ENCODE results near the gene ZMYND10. TPM values are rescaled to one million over a fixed set of nuclear protein-coding genes. Genes with fewer than 3 reads are reported as not detected.

Gene ZMYND10
- total RNA-seq, 1 experiment from 2014 or later = 0.74 TPM

DNA sequence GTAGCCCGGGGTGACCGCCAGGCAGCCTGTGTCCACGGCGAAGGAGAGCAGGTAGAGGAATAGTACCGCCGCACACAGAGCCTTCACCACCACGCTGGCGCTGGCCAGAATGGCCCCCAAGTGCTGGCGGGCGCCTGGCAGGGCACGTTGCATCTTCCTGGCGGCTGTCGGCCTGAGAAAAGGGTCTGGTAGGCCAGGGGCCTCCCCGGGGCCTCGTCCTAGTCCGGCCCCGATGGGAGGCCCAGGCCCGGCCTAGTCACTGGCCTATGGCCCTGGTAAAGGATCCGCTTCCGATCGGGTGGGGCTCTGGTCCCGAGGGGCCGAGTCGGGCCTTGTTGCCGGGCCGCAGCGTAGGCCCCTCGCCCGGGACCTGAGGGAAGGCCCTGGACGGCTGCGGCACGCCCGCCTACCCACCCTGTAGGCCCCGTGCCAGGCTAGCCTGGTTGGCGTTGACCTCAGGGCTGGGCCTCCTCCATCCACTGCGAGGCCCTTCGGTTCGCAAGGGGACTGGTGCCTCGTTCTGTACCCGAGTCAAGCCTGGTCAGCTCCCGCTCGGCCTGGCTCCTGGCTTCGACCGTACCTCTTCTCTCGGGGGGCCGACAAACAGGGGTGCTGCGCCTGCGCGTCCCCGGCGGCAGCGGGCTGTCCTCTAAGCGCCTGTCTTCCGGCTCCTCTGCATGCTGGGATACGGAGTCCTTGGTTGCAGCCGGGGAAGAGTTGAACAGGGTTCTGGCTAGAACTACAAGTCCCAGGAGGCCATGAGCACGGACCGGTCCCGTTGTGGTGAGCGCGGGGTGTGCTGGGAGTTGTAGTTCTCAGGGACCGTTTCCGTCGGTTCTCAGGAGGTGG is 13.6 kb upstream of the ZMYND10 start, which contains the start of gene TMEM115 (continued):
- TF ChIP-seq, protein P1, sequence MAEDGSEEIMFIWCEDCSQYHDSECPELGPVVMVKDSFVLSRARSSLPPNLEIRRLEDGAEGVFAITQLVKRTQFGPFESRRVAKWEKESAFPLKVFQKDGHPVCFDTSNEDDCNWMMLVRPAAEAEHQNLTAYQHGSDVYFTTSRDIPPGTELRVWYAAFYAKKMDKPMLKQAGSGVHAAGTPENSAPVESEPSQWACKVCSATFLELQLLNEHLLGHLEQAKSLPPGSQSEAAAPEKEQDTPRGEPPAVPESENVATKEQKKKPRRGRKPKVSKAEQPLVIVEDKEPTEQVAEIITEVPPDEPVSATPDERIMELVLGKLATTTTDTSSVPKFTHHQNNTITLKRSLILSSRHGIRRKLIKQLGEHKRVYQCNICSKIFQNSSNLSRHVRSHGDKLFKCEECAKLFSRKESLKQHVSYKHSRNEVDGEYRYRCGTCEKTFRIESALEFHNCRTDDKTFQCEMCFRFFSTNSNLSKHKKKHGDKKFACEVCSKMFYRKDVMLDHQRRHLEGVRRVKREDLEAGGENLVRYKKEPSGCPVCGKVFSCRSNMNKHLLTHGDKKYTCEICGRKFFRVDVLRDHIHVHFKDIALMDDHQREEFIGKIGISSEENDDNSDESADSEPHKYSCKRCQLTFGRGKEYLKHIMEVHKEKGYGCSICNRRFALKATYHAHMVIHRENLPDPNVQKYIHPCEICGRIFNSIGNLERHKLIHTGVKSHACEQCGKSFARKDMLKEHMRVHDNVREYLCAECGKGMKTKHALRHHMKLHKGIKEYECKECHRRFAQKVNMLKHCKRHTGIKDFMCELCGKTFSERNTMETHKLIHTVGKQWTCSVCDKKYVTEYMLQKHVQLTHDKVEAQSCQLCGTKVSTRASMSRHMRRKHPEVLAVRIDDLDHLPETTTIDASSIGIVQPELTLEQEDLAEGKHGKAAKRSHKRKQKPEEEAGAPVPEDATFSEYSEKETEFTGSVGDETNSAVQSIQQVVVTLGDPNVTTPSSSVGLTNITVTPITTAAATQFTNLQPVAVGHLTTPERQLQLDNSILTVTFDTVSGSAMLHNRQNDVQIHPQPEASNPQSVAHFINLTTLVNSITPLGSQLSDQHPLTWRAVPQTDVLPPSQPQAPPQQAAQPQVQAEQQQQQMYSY (CRISPR knock-in tag; IDR thresholded peaks at IDR 0.05) = no peak
- TF ChIP-seq, protein P2, sequence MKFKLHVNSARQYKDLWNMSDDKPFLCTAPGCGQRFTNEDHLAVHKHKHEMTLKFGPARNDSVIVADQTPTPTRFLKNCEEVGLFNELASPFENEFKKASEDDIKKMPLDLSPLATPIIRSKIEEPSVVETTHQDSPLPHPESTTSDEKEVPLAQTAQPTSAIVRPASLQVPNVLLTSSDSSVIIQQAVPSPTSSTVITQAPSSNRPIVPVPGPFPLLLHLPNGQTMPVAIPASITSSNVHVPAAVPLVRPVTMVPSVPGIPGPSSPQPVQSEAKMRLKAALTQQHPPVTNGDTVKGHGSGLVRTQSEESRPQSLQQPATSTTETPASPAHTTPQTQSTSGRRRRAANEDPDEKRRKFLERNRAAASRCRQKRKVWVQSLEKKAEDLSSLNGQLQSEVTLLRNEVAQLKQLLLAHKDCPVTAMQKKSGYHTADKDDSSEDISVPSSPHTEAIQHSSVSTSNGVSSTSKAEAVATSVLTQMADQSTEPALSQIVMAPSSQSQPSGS (CRISPR knock-in tag; IDR thresholded peaks at IDR 0.05; ENCODE audit: borderline replicate concordance, low read depth) = no peak
- TF ChIP-seq, protein P3, sequence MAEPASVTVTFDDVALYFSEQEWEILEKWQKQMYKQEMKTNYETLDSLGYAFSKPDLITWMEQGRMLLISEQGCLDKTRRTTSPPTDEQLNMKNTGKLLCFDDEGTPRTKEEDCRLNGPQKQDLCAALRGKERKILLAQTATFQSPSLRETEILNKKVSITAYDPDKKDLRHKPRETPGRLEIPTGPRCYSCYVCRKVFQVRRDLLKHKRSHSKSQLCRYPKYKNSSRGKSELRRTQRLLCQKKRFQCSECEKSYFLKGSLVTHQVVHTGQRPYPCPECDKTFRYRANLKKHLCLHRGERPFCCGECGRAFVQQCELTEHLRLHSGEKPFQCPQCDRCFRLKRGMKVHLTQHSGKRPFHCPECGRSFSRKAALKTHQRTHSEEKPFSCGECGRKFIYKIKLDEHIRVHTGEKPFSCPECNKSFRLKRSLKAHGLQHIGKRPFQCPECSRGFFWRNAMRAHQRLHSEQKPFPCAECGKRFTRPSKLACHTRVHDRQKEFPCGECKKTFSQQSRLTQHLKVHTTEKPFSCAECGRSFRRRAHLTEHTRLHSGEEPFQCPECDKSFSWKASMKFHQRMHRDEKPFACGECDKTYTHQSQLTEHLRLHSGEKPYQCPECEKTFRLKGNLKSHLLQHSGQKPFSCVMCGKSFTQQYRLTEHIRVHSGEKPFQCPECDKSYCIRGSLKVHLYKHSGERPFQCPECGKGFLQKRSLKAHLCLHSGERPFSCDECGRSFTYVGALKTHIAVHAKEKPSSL (CRISPR knock-in tag; conservative IDR thresholded peaks at IDR 0.05) = no peak
- TF ChIP-seq ESRRA (CRISPR knock-in tag; IDR thresholded peaks at IDR 0.05; ENCODE audit: borderline replicate concordance) = no peak
- TF ChIP-seq, protein P4, sequence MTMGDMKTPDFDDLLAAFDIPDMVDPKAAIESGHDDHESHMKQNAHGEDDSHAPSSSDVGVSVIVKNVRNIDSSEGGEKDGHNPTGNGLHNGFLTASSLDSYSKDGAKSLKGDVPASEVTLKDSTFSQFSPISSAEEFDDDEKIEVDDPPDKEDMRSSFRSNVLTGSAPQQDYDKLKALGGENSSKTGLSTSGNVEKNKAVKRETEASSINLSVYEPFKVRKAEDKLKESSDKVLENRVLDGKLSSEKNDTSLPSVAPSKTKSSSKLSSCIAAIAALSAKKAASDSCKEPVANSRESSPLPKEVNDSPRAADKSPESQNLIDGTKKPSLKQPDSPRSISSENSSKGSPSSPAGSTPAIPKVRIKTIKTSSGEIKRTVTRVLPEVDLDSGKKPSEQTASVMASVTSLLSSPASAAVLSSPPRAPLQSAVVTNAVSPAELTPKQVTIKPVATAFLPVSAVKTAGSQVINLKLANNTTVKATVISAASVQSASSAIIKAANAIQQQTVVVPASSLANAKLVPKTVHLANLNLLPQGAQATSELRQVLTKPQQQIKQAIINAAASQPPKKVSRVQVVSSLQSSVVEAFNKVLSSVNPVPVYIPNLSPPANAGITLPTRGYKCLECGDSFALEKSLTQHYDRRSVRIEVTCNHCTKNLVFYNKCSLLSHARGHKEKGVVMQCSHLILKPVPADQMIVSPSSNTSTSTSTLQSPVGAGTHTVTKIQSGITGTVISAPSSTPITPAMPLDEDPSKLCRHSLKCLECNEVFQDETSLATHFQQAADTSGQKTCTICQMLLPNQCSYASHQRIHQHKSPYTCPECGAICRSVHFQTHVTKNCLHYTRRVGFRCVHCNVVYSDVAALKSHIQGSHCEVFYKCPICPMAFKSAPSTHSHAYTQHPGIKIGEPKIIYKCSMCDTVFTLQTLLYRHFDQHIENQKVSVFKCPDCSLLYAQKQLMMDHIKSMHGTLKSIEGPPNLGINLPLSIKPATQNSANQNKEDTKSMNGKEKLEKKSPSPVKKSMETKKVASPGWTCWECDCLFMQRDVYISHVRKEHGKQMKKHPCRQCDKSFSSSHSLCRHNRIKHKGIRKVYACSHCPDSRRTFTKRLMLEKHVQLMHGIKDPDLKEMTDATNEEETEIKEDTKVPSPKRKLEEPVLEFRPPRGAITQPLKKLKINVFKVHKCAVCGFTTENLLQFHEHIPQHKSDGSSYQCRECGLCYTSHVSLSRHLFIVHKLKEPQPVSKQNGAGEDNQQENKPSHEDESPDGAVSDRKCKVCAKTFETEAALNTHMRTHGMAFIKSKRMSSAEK (CRISPR knock-in tag; IDR thresholded peaks at IDR 0.05; ENCODE audit: borderline replicate concordance) = no peak
- no peak for TF ChIP-seq TEAD4 (CRISPR knock-in tag; IDR thresholded peaks at IDR 0.05)
- TF ChIP-seq, protein P5, sequence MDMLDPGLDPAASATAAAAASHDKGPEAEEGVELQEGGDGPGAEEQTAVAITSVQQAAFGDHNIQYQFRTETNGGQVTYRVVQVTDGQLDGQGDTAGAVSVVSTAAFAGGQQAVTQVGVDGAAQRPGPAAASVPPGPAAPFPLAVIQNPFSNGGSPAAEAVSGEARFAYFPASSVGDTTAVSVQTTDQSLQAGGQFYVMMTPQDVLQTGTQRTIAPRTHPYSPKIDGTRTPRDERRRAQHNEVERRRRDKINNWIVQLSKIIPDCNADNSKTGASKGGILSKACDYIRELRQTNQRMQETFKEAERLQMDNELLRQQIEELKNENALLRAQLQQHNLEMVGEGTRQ (CRISPR knock-in tag; IDR thresholded peaks at IDR 0.05) = peak; percentile 61
- TF ChIP-seq, protein P6, sequence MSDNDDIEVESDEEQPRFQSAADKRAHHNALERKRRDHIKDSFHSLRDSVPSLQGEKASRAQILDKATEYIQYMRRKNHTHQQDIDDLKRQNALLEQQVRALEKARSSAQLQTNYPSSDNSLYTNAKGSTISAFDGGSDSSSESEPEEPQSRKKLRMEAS (CRISPR knock-in tag; IDR thresholded peaks at IDR 0.05) = no peak
- peak; percentile 77; the same call in 1 of the 2 replicates for TF ChIP-seq SP1 (CRISPR knock-in tag; conservative IDR thresholded peaks at IDR 0.05)
- no peak for TF ChIP-seq GTF2I (CRISPR knock-in tag; conservative IDR thresholded peaks at IDR 0.05)
- no peak for TF ChIP-seq ZNF121 (CRISPR knock-in tag; IDR thresholded peaks at IDR 0.05)
- TF ChIP-seq, protein P7, sequence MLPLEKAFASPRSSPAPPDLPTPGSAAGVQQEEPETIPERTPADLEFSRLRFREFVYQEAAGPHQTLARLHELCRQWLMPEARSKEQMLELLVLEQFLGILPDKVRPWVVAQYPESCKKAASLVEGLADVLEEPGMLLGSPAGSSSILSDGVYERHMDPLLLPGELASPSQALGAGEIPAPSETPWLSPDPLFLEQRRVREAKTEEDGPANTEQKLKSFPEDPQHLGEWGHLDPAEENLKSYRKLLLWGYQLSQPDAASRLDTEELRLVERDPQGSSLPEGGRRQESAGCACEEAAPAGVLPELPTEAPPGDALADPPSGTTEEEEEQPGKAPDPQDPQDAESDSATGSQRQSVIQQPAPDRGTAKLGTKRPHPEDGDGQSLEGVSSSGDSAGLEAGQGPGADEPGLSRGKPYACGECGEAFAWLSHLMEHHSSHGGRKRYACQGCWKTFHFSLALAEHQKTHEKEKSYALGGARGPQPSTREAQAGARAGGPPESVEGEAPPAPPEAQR (CRISPR knock-in tag; IDR thresholded peaks at IDR 0.05) = no peak
- TF ChIP-seq NR3C1 (CRISPR knock-in tag; conservative IDR thresholded peaks at IDR 0.05; ENCODE audit: low read depth) = no peak
- TF ChIP-seq HMGA2 (CRISPR knock-in tag; IDR thresholded peaks at IDR 0.05) = no peak
- TF ChIP-seq ZBTB21 (CRISPR knock-in tag; IDR thresholded peaks at IDR 0.05; ENCODE audit: borderline replicate concordance) = 0 out of 2 replicates have a peak, but pooled peaks have one; percentile 50
- TF ChIP-seq FOXK1 (CRISPR knock-in tag; IDR thresholded peaks at IDR 0.05) = peak; percentile 75; the same call in 1 of the 2 replicates
- TF ChIP-seq, protein P8, sequence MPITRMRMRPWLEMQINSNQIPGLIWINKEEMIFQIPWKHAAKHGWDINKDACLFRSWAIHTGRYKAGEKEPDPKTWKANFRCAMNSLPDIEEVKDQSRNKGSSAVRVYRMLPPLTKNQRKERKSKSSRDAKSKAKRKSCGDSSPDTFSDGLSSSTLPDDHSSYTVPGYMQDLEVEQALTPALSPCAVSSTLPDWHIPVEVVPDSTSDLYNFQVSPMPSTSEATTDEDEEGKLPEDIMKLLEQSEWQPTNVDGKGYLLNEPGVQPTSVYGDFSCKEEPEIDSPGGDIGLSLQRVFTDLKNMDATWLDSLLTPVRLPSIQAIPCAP (CRISPR knock-in tag; IDR thresholded peaks at IDR 0.05) = no peak
- no peak for TF ChIP-seq SMAD4 (CRISPR knock-in tag; IDR thresholded peaks at IDR 0.05)
- peak; percentile 66; the same call in 1 of the 2 replicates for TF ChIP-seq FOXP1 (CRISPR knock-in tag; IDR thresholded peaks at IDR 0.05; ENCODE audit: borderline replicate concordance)
- TF ChIP-seq, protein P9, sequence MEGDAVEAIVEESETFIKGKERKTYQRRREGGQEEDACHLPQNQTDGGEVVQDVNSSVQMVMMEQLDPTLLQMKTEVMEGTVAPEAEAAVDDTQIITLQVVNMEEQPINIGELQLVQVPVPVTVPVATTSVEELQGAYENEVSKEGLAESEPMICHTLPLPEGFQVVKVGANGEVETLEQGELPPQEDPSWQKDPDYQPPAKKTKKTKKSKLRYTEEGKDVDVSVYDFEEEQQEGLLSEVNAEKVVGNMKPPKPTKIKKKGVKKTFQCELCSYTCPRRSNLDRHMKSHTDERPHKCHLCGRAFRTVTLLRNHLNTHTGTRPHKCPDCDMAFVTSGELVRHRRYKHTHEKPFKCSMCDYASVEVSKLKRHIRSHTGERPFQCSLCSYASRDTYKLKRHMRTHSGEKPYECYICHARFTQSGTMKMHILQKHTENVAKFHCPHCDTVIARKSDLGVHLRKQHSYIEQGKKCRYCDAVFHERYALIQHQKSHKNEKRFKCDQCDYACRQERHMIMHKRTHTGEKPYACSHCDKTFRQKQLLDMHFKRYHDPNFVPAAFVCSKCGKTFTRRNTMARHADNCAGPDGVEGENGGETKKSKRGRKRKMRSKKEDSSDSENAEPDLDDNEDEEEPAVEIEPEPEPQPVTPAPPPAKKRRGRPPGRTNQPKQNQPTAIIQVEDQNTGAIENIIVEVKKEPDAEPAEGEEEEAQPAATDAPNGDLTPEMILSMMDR (IDR thresholded peaks at IDR 0.05) = no peak
- TF ChIP-seq ZNF423 (CRISPR knock-in tag; IDR thresholded peaks at IDR 0.05) = no peak

All from WTC11 (cell line).